Measurements from ENCODE around the gene ENAM.

Gene ENAM

GRCh38 chr4:70671091-70671490 is 42.5 kb downstream of the ENAM start:
- H3K27ac ChIP-seq = no peak overlapping the region
- CTCF ChIA-PET = no interaction called here
- no peak for TF ChIP-seq CTCF (conservative IDR thresholded peaks at IDR 0.05; ENCODE audit: low read depth)
- POLR2A ChIA-PET (ENCODE audit: low non-redundant PET) = no interaction called here
- no peak for DNase-seq (ENCODE audit: low spot score)

GRCh38 chr4:70674191-70674590 is 45.6 kb downstream of the ENAM start:
- TF ChIP-seq CTCF (conservative IDR thresholded peaks at IDR 0.05; ENCODE audit: low read depth) = no peak
- ChIA-PET POLR2A (ENCODE audit: low non-redundant PET) (no interaction called here), CTCF (interaction anchor here (0.6 kb wide), 1 partner anchor 13 kb away, joined by 5 read pairs; no protein-coding TSS in a partner anchor)
- DNase-seq (ENCODE audit: low spot score) = no peak
- H3K27ac ChIP-seq = no peak overlapping the region

- no peak for TF ChIP-seq CTCF (conservative IDR thresholded peaks at IDR 0.05; ENCODE audit: low read depth)
- POLR2A ChIA-PET (ENCODE audit: low non-redundant PET) = no interaction called here
- no peak overlapping the region for H3K27ac ChIP-seq
Measured at GRCh38 chr4:70674731-70675130, 46.2 kb downstream of the ENAM start.

GRCh38 chr4:70676554-70677090 is 48.1 kb downstream of the ENAM start:
- H3K27ac ChIP-seq = no peak overlapping the region
- ChIA-PET CTCF (interaction anchor here (0.6 kb wide), 1 partner anchor 24 kb away, joined by 4 read pairs; no protein-coding TSS in a partner anchor), POLR2A (ENCODE audit: low non-redundant PET) (no interaction called here)
- TF ChIP-seq CTCF (conservative IDR thresholded peaks at IDR 0.05; ENCODE audit: low read depth) = no peak
- DNase-seq (ENCODE audit: low spot score) = no peak

More at GRCh38 chr4:70674731-70675130, 46.2 kb downstream of the ENAM start:
- CTCF ChIA-PET = no interaction called here
- no peak for DNase-seq (ENCODE audit: low spot score)

GRCh38 chr4:70678383-70678999 is 49.9 kb downstream of the ENAM start:
- CTCF ChIA-PET = no interaction called here
- no peak for DNase-seq (ENCODE audit: low spot score)
- no peak overlapping the region for H3K27ac ChIP-seq
- POLR2A ChIA-PET (ENCODE audit: low non-redundant PET) = no interaction called here
- no peak for TF ChIP-seq CTCF (conservative IDR thresholded peaks at IDR 0.05; ENCODE audit: low read depth)

GRCh38 chr4:70680934-70681333 is 52.4 kb downstream of the ENAM start:
- no peak for DNase-seq (ENCODE audit: low spot score)
- POLR2A ChIA-PET (ENCODE audit: low non-redundant PET) = no interaction called here

More at GRCh38 chr4:70680934-70681333, 52.4 kb downstream of the ENAM start:
- CTCF ChIA-PET = interaction anchor here (0.6 kb wide), 1 partner anchor 16 kb away, joined by 3 read pairs; no protein-coding TSS in a partner anchor
- no peak overlapping the region for H3K27ac ChIP-seq
- TF ChIP-seq CTCF (conservative IDR thresholded peaks at IDR 0.05; ENCODE audit: low read depth) = no peak

Data from RWPE1 (cell line).